Smooth muscle cell (in vitro differentiated cells): Measurements from ENCODE around the gene AKAP13. TPM values are rescaled to one million over a fixed set of nuclear protein-coding genes. Genes with fewer than 3 reads are reported as not detected.

Experiments
- DNase-seq: peaks from one replicate; lab custom pipeline; 2025; ENCODE audit not compliant: unreplicated experiment; lab: John Stamatoyannopoulos, UW
- H2AFZ ChIP-seq: fragments of 200-600 bp; sonication (generic); 2 replicates; pipeline ENCODE4 v1.6.0; 2016; ENCODE audit warnings: antibody characterized with exemption, low read depth, mild to moderate bottlenecking
- H3F3A ChIP-seq: fragments of 200-600 bp; sonication (generic); 2 replicates; pipeline ENCODE4 v1.6.0; 2017; ENCODE audit warnings: antibody characterized with exemption, low read depth
- H3K27ac ChIP-seq: fragments of 200-600 bp; sonication (generic); 2 replicates; pipeline ENCODE4 v1.5.1; 2016; ENCODE audit warnings: low read depth, mild to moderate bottlenecking
- H3K27me3 ChIP-seq: fragments of 200-600 bp; sonication (generic); 2 replicates; pipeline ENCODE4 v1.6.1; 2016; ENCODE audit warnings: low read depth, mild to moderate bottlenecking
- H3K36me3 ChIP-seq: fragments of 200-600 bp; sonication (generic); 2 replicates; pipeline ENCODE4 v1.5.1; 2016; ENCODE audit warnings: low read depth
- H3K4me1 ChIP-seq: fragments of 200-600 bp; sonication (generic); 2 replicates; pipeline ENCODE4 v1.5.1; 2016; ENCODE audit warnings: low read depth
- H3K4me2 ChIP-seq: fragments of 200-600 bp; sonication (generic); 2 replicates; pipeline ENCODE4 v1.6.0; 2016; ENCODE audit warnings: mild to moderate bottlenecking
- H3K4me3 ChIP-seq: fragments of 200-600 bp; sonication (generic); 2 replicates; pipeline ENCODE4 v1.5.1; 2016; ENCODE audit warnings: mild to moderate bottlenecking
- H3K79me2 ChIP-seq: fragments of 200-600 bp; sonication (generic); 2 replicates; pipeline ENCODE4 v1.6.0; 2016; ENCODE audit warnings: low read depth, mild to moderate bottlenecking
- H3K9ac ChIP-seq: fragments of 200-600 bp; sonication (generic); 2 replicates; pipeline ENCODE4 v1.6.0; 2016; ENCODE audit warnings: low read depth
- H3K9me3 ChIP-seq: fragments of 200-600 bp; sonication (generic); replicated peaks from 2 replicates; pipeline ENCODE4 v1.5.1; 2016; ENCODE audit warnings: low read depth
- H4K20me1 ChIP-seq: fragments of 200-600 bp; sonication (generic); 2 replicates; pipeline ENCODE4 v1.6.0; 2016; ENCODE audit warnings: low read depth
- CTCF ChIP-seq: fragments of 200-600 bp; sonication (generic); IDR thresholded peaks from 2 replicates; pipeline ENCODE4 v1.5.1; 2017; ENCODE audit warnings: borderline replicate concordance, mild to moderate bottlenecking, antibody characterized with exemption; ENCODE audit not compliant: insufficient read depth, poor library complexity, severe bottlenecking
- WGBS: methylation state at CpG from one replicate; pipeline ENCODE4 v1.1.7; 2016; ENCODE audit warnings: low lambda C conversion rate; 5-methylcytosine and 5-hydroxymethylcytosine counted together
- polyA plus RNA-seq: library from polyadenylated mRNA; unstranded; fragments of >200 nt; fragmentation: Nextera tagmentation; extraction: Ambion mirVana; gene quantifications from 2 replicates; pipeline ENCODE4 v1.2.1, GENCODE V29; 2016
- total RNA-seq: library from RNA; depleted of rRNA; stranded (reverse); fragments of >200 nt; gene quantifications from 2 replicates; pipeline ENCODE4 v1.2.3, GENCODE V29; 2014

AKAP13 gene
- total and polyA plus RNA-seq, 2 experiments from 2014 or later = 43.3 to 63.5 TPM

- TF ChIP-seq CTCF = no peak
- Histone ChIP-seq H3K27me3 (no peaks in the 10 kb centered on the region), H3F3A (no peaks in the 10 kb centered on the region), H3K4me2 (no peak overlapping the region), H3K4me3 (no peak overlapping the region), H3K27ac (no peak overlapping the region), H3K9me3 (no peaks in the 10 kb centered on the region), H3K9ac (no peak overlapping the region), H3K79me2 (no peaks in the 10 kb centered on the region), H4K20me1 (peaks cover 9% of the 10 kb centered on the region), H3K4me1 (no peaks in the 10 kb centered on the region), H3K36me3 (no peaks in the 10 kb centered on the region), H2AFZ (no peak overlapping the region)
- WGBS = 95% methylated on average over 7 of the region's 7 CpGs
- no peak for DNase-seq
Measured at GRCh38 chr15:85554852-85555521, 174.6 kb downstream of the AKAP13 start.

GRCh38 chr15:85555875-85556617 lies 175.6 kb downstream of the AKAP13 start:
- Histone ChIP-seq H2AFZ (no peak overlapping the region), H3K4me3 (no peak overlapping the region), H3K27me3 (no peaks in the 10 kb centered on the region), H3K27ac (no peak overlapping the region), H3K9ac (no peak overlapping the region), H3K4me1 (no peaks in the 10 kb centered on the region), H3K36me3 (no peaks in the 10 kb centered on the region), H3K79me2 (peaks cover 7% of the 10 kb centered on the region), H3K9me3 (no peaks in the 10 kb centered on the region), H4K20me1 (peaks cover 14% of the 10 kb centered on the region), H3K4me2 (no peak overlapping the region), H3F3A (no peaks in the 10 kb centered on the region)
- 96% methylated on average over 5 of the region's 5 CpGs for WGBS
- DNase-seq = no peak
- no peak for TF ChIP-seq CTCF

- H3K36me3 ChIP-seq = no peaks in the 10 kb centered on the region
Measured at GRCh38 chr15:85556618-85556895, 176.2 kb downstream of the AKAP13 start.

More at GRCh38 chr15:85556618-85556895, 176.2 kb downstream of the AKAP13 start:
- Histone ChIP-seq H2AFZ (no peak overlapping the region), H3K4me1 (no peaks in the 10 kb centered on the region), H3K9ac (no peak overlapping the region), H3K4me3 (no peak overlapping the region), H3K9me3 (no peaks in the 10 kb centered on the region), H3K4me2 (no peak overlapping the region), H3K27me3 (no peaks in the 10 kb centered on the region), H3K79me2 (peaks cover 10% of the 10 kb centered on the region), H4K20me1 (peaks cover 14% of the 10 kb centered on the region), H3K27ac (no peak overlapping the region), H3F3A (no peaks in the 10 kb centered on the region)
- WGBS = 100% methylated on average over 2 of the region's 2 CpGs
- DNase-seq = no peak
- no peak for TF ChIP-seq CTCF
